GM12801 (cell line): ENCODE results near the gene C1orf232.

Experiments
- CTCF ChIP-seq: IDR thresholded peaks from one replicate; pipeline ENCODE4 v1.5.1; 2011; ENCODE audit warnings: control low read depth; ENCODE audit not compliant: insufficient read length; ENCODE audit errors: extremely low read depth

Gene C1orf232

GRCh38 chr1:26177182-26177684 lies 8.5 kb upstream of the C1orf232 start, which contains the start of gene CNKSR1:
Gene CNKSR1 (plus strand): TSS chr1:26177491. CDS start chr1:26177548, 57 bp downstream.
- TF ChIP-seq CTCF, result no peak

- TF ChIP-seq CTCF, result no peak
These were observed 6.6 kb upstream of the C1orf232 start for GRCh38 chr1:26175346-26175745.

GRCh38 chr1:26171084-26172072 lies 2.6 kb upstream of the C1orf232 start, which contains the start of gene ZNF593OS:
Gene ZNF593OS (minus strand): TSS chr1:26171832. CDS start chr1:26171661, 171 bp downstream.
- no peak for TF ChIP-seq CTCF

- TF ChIP-seq CTCF, result no peak
These were observed 1.7 kb upstream of the C1orf232 start for GRCh38 chr1:26170472-26170821.

GRCh38 chr1:26169669-26170471 lies 1.1 kb upstream of the C1orf232 start, which contains the start of gene ZNF593:
Gene ZNF593 (plus strand): TSS chr1:26169908. CDS start chr1:26169984, 76 bp downstream.
- no peak for TF ChIP-seq CTCF

GRCh38 chr1:26169198-26169554 lies 413 bp upstream of the C1orf232 start:
- no peak for TF ChIP-seq CTCF
